ENCODE results near the gene SV2C. TPM values are rescaled to one million over a fixed set of nuclear protein-coding genes. Genes with fewer than 3 reads are reported as not detected.

Gene SV2C
- total RNA-seq, 2 donors from 2014 or later = 0.20 to 0.35 TPM

DNA sequence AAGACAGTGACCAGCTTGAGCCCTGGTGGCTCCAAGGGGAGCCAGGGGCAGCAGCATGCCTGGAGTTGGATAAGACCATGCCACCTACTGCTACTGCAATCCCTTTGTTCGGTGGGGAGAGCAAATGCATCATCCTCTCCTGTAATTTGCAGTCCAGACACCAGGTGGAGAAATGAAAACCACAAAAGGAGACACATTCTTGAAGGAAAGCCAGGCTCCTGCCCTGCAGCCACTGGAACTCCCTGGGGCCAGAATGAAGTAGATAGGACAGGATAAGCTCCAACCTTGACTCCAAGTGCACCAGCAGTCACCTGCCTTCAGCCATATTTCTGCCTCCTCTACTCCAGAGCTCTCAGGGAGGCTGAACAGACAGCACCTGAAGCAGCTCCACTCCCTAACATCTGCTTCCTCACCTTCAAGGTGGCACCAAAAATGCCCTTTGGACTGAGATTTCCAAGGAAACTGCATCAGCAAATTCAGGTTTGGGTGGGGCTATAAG lies 254.8 kb downstream of the SV2C start:
- H3K9ac ChIP-seq (ENCODE audit: low read depth in 2 of 2, low read length in 2 of 2) = peak overlapping the region in 1 of 2 donors; percentile 6
- TF ChIP-seq, protein P1, sequence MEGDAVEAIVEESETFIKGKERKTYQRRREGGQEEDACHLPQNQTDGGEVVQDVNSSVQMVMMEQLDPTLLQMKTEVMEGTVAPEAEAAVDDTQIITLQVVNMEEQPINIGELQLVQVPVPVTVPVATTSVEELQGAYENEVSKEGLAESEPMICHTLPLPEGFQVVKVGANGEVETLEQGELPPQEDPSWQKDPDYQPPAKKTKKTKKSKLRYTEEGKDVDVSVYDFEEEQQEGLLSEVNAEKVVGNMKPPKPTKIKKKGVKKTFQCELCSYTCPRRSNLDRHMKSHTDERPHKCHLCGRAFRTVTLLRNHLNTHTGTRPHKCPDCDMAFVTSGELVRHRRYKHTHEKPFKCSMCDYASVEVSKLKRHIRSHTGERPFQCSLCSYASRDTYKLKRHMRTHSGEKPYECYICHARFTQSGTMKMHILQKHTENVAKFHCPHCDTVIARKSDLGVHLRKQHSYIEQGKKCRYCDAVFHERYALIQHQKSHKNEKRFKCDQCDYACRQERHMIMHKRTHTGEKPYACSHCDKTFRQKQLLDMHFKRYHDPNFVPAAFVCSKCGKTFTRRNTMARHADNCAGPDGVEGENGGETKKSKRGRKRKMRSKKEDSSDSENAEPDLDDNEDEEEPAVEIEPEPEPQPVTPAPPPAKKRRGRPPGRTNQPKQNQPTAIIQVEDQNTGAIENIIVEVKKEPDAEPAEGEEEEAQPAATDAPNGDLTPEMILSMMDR (IDR thresholded peaks at IDR 0.05) = peak; percentile 43
- H3K36me3 ChIP-seq = no peaks in the 10 kb centered on the region
- H3K9me3 ChIP-seq = no peaks in the 10 kb centered on the region
- no peaks in the 10 kb centered on the region for H3K27me3 ChIP-seq
- DNase-seq = peak; percentile 77
- intact Hi-C loops (cut with DNase I) = no loop called here
- H3K4me3 ChIP-seq = no peak overlapping the region
- H3K27ac ChIP-seq = no peak overlapping the region
- H3K4me1 ChIP-seq = no peaks in the 10 kb centered on the region

DNA sequence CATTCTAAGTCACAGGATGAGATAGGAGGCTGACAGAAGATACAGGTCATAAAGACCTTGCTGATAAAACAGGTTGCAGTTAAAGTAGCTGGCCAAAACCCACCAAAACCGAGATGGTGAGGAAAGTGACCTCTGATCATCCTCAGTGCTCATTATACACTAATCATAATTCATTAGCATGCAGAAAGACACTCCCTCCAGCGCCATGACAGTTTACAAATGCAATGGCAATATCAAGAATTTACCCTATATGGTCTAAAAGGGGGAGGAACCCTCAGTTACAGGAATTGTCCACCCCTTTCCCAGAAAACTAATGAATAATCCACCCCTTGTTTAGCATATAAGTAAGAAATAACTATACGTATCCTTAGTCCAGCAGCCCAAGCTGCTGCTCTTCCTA lies 256.7 kb downstream of the SV2C start:
- intact Hi-C loops (cut with DNase I) = loop anchor here (10.0 kb wide), 1 partner anchor 55 kb away; no protein-coding TSS in a partner anchor
- H3K9ac ChIP-seq (ENCODE audit: low read depth in 2 of 2, low read length in 2 of 2) = no peak overlapping the region

DNA sequence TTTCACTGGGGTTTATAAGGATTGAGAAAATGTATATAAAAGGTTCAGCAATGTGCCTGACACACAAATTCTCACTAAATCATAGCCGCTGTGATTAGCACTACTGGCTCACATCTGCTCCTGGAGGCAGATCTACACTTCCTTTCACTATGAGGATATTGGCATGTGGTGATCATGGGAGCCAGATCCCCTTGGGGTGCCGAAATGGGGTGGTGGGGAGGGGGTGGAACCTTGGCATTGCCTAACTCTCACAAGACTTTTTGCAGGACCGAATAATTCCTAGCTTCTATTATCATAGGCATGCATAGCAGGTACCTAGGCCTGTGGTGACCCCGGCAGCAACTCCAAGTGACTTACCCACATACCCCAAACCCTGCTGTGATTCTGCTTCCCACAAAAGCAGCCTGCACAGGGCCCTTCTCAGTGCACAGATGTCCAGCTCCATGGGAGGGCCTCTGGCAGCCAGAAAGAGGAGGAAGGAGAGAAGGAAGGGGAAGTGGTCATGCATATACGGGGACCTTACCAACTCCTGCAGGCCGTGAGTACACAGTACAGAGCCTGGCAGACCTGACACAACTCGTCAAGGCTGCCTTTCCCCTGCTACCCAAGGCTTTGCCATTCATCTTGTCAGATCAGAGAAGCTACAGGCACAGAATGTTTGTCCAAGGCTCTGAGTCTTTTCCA lies 258.6 kb downstream of the SV2C start:
- H3K9me3 ChIP-seq = no peaks in the 10 kb centered on the region
- H3K27me3 ChIP-seq = no peaks in the 10 kb centered on the region
- H3K36me3 ChIP-seq = no peaks in the 10 kb centered on the region
- no peak for DNase-seq
- H3K4me3 ChIP-seq = no peak overlapping the region
- H3K4me1 ChIP-seq = no peaks in the 10 kb centered on the region
- intact Hi-C loops (cut with DNase I) = loop anchor here (10.0 kb wide), 1 partner anchor 53 kb away; no protein-coding TSS in a partner anchor
- no peak overlapping the region for H3K27ac ChIP-seq
- no peak overlapping the region for H3K9ac ChIP-seq (ENCODE audit: low read depth in 2 of 2, low read length in 2 of 2)
- TF ChIP-seq, protein P1 (IDR thresholded peaks at IDR 0.05) = no peak

More for the DNA sequence above, 256.7 kb downstream of the SV2C start:
- Histone ChIP-seq H3K36me3 (no peaks in the 10 kb centered on the region), H3K4me1 (no peaks in the 10 kb centered on the region), H3K27ac (no peak overlapping the region), H3K9me3 (no peaks in the 10 kb centered on the region), H3K4me3 (no peak overlapping the region), H3K27me3 (no peaks in the 10 kb centered on the region)
- no peak for DNase-seq
- TF ChIP-seq, protein P1 (IDR thresholded peaks at IDR 0.05) = no peak

DNA sequence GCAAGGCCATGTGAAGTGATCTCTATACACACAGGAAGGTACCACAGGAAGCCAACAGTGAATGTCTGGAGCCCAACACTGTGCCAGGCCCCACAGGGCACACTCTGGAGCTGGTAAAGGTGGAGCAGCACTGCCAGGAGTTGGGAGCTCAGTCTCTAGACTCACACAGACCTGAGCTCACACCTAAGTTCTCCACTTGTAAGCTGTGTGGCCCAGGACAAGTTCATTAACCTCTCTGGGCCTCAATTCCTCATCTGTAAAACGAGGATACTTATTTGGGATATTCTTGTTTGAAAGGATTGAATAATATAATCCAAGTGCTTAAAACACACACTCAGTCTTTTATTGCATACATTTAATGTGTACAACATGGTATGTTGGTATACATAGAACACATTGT lies 259.3 kb downstream of the SV2C start:
- Histone ChIP-seq H3K27ac (no peak overlapping the region), H3K27me3 (no peaks in the 10 kb centered on the region), H3K36me3 (no peaks in the 10 kb centered on the region), H3K4me3 (no peak overlapping the region), H3K9me3 (no peaks in the 10 kb centered on the region), H3K9ac (ENCODE audit: low read depth in 2 of 2, low read length in 2 of 2) (no peak overlapping the region), H3K4me1 (no peaks in the 10 kb centered on the region)
- intact Hi-C loops (cut with DNase I) = loop anchor here (10.0 kb wide), 1 partner anchor 52 kb away; no protein-coding TSS in a partner anchor
- no peak for DNase-seq
- TF ChIP-seq, protein P1 (IDR thresholded peaks at IDR 0.05) = no peak

DNA sequence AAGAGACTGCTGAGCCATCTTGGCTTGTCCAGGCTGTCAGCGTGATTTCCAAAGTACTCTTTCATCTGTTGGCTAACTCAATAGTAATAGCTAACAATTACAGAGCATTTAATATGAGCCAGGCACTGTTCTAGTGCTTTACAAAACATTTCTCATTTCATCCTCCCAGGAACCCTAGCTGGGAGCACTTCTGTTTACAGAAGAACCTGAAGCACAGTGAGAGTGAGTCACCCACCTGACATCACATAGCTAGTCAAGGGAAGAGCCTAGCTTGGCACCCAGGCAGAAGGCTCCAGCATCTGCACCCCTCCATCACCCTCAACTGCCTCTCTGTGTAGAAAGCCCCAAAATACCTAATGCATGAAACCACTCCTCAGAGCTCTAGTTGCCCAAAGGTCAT lies 262.4 kb downstream of the SV2C start:
- Histone ChIP-seq H3K9ac (ENCODE audit: low read depth in 2 of 2, low read length in 2 of 2) (no peak overlapping the region), H3K27ac (no peak overlapping the region), H3K4me3 (no peak overlapping the region), H3K36me3 (no peaks in the 10 kb centered on the region), H3K27me3 (no peaks in the 10 kb centered on the region), H3K9me3 (no peaks in the 10 kb centered on the region), H3K4me1 (no peaks in the 10 kb centered on the region)
- intact Hi-C loops (cut with DNase I) = loop anchor here (10.0 kb wide), 1 partner anchor 49 kb away; no protein-coding TSS in a partner anchor
- no peak for DNase-seq
- TF ChIP-seq, protein P1 (IDR thresholded peaks at IDR 0.05) = no peak
